GM18868 (cell line): ENCODE measurements around the gene PDGFB.

ENCODE experiments used
- ATAC-seq: cut with Tn5 transposase; IDR thresholded peaks from one replicate; pipeline ENCODE4 v1.9.1; 2021; ENCODE audit warnings: mild to moderate bottlenecking, moderate library complexity; ENCODE audit not compliant: unreplicated experiment

The PDGFB gene

GRCh38 chr22:39241794-39242594, 2.8 kb downstream of the PDGFB start:
- ATAC-seq = no peak

GRCh38 chr22:39240831-39241793, 3.7 kb downstream of the PDGFB start:
- no peak for ATAC-seq

GRCh38 chr22:39239561-39240423, 5.0 kb downstream of the PDGFB start:
- ATAC-seq = no peak

GRCh38 chr22:39238966-39239505, 5.7 kb downstream of the PDGFB start:
- ATAC-seq = no peak

- ATAC-seq = no peak
Measured at GRCh38 chr22:39238561-39238960, 6.2 kb downstream of the PDGFB start.

GRCh38 chr22:39238101-39238466, 6.7 kb downstream of the PDGFB start:
- ATAC-seq = no peak

- ATAC-seq = no peak
Measured at GRCh38 chr22:39237318-39238100, 7.3 kb downstream of the PDGFB start.

- no peak for ATAC-seq
Measured at GRCh38 chr22:39236321-39237317, 8.2 kb downstream of the PDGFB start.

GRCh38 chr22:39234867-39235687, 9.7 kb downstream of the PDGFB start:
- ATAC-seq = no peak

GRCh38 chr22:39234472-39234787, 10.4 kb downstream of the PDGFB start:
- no peak for ATAC-seq

GRCh38 chr22:39233710-39234471, 10.9 kb downstream of the PDGFB start:
- no peak for ATAC-seq

GRCh38 chr22:39232806-39233709, 11.7 kb downstream of the PDGFB start:
- no peak for ATAC-seq

GRCh38 chr22:39232246-39232645, 12.5 kb downstream of the PDGFB start:
- no peak for ATAC-seq

- no peak for ATAC-seq
Measured at GRCh38 chr22:39231197-39231950, 13.4 kb downstream of the PDGFB start.
